DLD1 (cell line): ENCODE results near the gene SPOUT1.
"Not testable (repeated sequence)": the region's sequence is repeated elsewhere in the genome, so short reads cannot be mapped to it uniquely, and the experiment has no call there.

ENCODE experiments used
- in situ Hi-C: cut with HindIII; loops from 2 replicates; pipeline ENCODE4 v1.10.0; 2017; ENCODE audit warnings: low sequenced_read_pairs

The SPOUT1 gene

GRCh38 chr9:128810873-128811272 lies 18.7 kb downstream of the SPOUT1 start:
- in situ Hi-C loops = loop anchor here (10.0 kb wide), 1 partner anchor 54 kb away; no protein-coding TSS in a partner anchor

DNA sequence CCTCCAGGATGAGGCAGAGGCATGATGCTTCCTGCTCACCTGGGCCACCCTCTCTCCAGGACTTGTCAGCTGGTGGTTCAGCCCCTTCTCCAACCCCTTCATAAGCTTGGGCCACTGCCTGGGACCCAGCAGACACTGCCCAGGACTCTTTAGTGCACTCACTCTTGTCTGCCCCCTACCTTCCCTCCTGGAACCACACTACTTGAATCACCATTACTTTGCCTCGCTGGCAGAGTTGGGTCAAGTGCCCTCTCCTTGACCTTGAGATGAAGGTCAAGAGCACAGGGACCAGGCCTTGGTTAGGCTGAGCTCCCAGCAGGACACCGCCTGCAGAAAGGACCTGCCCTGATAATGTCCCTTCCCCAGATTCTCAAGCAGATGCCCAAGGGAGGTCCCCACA lies 19.8 kb downstream of the SPOUT1 start:
- in situ Hi-C loops = loop anchor here (10.0 kb wide), 1 partner anchor 55 kb away; no protein-coding TSS in a partner anchor

GRCh38 chr9:128809036-128809599 lies 20.5 kb downstream of the SPOUT1 start:
- in situ Hi-C loops = no loop called here

- in situ Hi-C loops = no loop called here
Observed at GRCh38 chr9:128808543-128808942, 21.1 kb downstream of the SPOUT1 start.

DNA sequence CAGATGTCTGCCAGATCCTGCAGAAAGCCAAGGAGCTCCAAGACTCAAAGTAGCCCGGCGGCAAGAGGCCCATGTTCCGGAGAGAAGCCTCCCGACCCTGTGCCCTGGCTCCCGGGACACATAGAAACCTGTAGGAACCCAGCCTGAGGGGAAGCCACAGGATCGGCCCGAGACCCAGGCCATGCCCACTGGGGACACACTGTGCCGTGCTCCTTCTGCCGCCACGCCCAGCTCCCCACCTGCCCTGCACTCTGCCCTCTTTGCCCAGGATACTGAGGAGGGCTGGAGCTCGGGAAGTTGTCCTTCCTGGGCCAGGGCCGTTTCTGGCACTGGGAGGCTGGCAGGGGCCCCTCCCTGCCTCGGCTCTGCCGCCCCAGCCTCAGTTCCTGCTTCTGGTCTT lies 21.8 kb downstream of the SPOUT1 start:
- in situ Hi-C loops = no loop called here

DNA sequence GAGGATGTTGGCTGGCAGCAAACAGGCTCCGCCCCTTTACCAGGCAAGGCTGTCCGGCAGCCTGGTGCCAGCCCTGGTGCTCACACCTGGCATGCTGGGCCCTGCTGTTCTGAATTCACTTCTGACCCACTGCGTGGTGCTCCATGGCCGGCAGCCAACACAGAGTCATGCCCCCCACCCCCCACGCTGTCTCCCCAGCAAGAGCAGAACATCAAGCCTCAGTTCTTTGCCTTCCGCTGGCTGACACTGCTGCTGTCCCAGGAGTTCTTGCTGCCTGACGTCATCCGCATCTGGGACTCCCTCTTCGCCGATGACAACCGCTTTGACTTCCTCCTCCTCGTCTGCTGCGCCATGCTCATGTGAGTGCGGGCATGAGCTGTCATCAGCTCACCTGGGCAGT lies 23.9 kb downstream of the SPOUT1 start:
- in situ Hi-C loops = no loop called here

GRCh38 chr9:128802482-128802881 lies 27.1 kb downstream of the SPOUT1 start:
- in situ Hi-C loops = no loop called here

GRCh38 chr9:128800061-128800460 lies 29.5 kb downstream of the SPOUT1 start:
- in situ Hi-C loops = no loop called here

GRCh38 chr9:128798896-128799295 lies 30.7 kb downstream of the SPOUT1 start:
- in situ Hi-C loops = no loop called here

- in situ Hi-C loops = not testable (repeated sequence)
Observed at GRCh38 chr9:128794961-128795360, 34.6 kb downstream of the SPOUT1 start.

GRCh38 chr9:128792978-128793686 lies 36.5 kb downstream of the SPOUT1 start:
- in situ Hi-C loops = no loop called here

- in situ Hi-C loops = no loop called here
Observed at GRCh38 chr9:128792134-128792533, 37.5 kb downstream of the SPOUT1 start.

GRCh38 chr9:128790536-128790935 lies 39.1 kb downstream of the SPOUT1 start:
- in situ Hi-C loops = no loop called here

DNA sequence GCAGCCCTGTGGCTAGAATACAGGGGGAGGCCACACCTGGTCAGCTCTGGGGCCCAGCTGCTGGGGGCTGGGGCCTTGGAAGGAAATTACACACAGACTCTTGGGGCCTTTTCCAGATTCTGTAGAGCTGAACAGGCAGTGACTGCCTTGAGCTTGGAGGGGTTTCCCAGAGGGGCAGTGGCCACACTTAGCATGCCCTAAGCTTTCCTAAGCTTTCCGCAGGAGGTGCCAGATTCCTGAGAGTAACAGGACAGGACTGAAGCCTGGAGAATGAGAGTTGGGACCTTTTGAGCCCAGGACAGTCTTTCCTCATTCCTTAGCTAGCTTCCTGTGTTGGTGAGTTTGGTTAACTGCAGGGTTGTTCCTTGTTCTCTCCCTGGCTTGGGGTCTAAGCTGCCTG lies 41.1 kb downstream of the SPOUT1 start:
- in situ Hi-C loops = no loop called here

DNA sequence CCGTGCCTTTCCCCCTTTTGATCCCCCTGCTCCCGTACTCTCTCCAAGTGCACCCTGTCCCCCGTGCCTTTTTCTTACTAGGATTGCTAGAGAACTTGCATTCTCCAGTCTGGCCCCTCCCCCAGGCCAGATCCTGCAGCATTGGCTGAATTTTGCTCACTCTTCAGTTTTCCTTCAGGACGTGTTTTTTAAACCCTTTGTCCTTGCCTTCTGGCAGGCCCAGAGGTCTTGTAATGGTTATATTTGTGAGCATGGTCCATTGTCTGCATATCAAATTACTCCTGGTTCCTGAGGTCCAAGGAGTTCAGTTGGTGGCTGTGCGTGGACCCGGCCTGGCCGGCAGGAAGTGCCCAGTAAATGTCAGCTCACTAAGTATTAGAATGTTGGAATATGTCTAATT lies 41.9 kb downstream of the SPOUT1 start:
- in situ Hi-C loops = no loop called here

DNA sequence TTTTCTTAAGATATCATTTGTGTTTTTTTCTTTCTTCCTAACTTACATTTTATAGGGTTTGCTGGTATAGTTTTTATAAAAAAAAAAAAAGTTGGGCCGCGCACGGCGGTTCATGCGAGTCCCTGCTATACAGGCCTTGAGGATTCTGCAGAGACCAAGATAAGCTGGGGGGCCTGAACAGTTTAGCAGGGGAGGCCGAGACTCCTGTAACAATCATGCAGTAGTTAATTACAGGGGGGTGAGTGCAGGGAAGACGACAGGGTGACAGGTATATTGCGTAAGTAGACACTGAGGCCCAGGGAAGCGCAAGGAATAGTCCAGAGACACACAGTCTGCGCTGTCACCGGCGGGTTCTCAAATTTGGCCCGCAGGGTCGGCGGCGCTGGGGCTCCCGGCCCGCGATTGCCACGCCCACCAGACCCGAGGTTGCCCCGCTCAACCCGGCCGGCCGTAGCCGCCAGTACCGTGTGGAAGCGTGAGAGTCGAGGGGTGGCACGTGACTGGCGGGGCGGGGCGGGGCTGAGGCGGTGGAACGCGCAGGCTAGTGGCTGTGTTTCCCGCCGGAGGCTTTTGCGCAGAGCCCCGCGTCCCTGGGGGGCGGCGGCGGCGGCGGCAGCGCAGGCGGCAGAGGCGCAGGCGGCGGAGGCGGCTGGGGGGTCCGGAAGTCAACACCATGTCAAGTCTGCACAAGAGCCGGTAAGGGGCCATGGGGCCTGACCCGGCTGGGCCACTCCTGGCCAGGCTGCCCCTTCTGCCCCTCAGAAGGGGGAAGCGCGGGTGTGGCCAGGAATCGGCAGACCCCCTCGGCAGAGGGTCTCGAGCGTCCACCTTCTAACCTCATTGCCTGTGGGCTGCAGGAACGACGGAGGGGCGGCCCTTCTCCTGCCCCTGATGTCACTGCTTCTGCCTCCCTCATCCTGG lies 42.7 kb downstream of the SPOUT1 start, which contains the start of gene TBC1D13:
Gene TBC1D13, plus strand, starts transcription at position 573 of the 921 bp plus-strand sequence. Its CDS starts 101 bp downstream, at position 674.
- in situ Hi-C loops = no loop called here

- in situ Hi-C loops = no loop called here
Observed at GRCh38 chr9:128785427-128785826, 44.2 kb downstream of the SPOUT1 start.

DNA sequence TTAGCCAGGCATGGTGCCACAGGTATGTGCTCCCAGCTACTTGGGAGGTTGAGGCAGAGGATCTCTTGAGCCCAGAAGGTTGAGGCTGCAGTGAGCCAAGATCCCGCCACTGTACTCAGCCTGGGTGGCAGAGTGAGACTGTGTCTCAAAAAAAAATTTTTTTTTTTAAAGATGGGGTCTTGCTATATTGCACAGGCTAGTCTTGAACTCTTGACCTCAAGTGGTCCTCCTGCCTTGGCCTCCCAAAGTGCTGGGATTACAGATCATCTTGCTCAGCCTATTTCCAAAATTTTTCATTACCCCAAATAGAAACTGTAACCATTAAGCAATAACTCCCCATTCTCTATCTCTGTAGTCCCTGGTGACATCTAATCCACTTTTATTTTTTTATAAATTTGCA lies 46.9 kb downstream of the SPOUT1 start:
- in situ Hi-C loops = no loop called here

DNA sequence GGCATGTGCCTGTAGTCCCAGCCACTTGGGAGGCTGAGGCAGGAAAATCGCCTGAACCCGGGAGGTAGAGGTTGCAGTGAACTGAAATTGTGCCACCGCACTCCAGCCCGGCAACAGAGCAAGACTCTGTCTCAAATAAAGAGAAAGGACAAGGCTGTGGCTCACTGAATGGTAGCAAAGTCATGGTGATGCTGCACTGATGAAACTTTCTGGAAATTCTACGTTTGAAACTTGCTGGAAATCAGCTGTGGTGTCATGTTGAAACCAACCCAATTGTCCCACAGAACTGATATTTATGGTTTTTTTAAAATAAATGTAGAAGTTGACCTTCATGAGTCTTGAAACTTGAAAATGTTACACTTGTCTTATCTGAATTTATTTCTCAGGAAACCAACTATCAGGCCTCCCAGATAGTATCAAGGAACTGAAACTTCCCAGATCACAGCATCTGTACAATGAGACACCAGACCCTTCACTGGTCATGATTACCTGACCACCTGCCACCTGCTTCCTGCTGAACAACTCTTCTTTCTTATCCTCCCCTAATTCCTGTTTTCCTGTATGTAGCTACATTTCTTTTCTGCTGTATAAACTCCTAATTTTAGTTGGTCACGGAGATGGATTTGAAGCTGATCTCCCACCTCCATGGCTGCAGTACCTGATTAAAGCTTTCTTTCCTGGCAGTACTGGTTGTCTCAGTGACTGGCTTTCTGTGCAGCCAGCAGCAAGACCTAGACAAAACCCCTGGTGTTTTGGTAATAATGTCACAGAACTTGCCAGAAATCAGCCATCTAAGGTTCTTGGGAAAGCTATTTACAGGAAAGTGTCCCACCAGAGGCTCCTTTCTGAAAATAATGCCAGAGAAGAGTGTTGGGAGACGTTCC lies 48.2 kb downstream of the SPOUT1 start:
- in situ Hi-C loops = no loop called here

GRCh38 chr9:128780093-128780492 lies 49.5 kb downstream of the SPOUT1 start:
- in situ Hi-C loops = not testable (repeated sequence)
